ENCODE measurements around the gene DES. TPM values are rescaled to one million over a fixed set of nuclear protein-coding genes. Genes with fewer than 3 reads are reported as not detected.

The DES gene
- total and polyA plus RNA-seq, 4 donors: 23.9 to 108 (median 57.9) TPM

- peaks cover 0 to 3% (median 0%) of the 10 kb centered on the region in 3 donors for H3K27me3 ChIP-seq (ENCODE audit: control insufficient read depth in 3 of 3, insufficient read depth in 3 of 3, low read length in 2 of 3)
- no peak overlapping the region for H3K27ac ChIP-seq (ENCODE audit: low read depth in 1 of 2, low read length in 1 of 2)
- TF ChIP-seq, protein P1, sequence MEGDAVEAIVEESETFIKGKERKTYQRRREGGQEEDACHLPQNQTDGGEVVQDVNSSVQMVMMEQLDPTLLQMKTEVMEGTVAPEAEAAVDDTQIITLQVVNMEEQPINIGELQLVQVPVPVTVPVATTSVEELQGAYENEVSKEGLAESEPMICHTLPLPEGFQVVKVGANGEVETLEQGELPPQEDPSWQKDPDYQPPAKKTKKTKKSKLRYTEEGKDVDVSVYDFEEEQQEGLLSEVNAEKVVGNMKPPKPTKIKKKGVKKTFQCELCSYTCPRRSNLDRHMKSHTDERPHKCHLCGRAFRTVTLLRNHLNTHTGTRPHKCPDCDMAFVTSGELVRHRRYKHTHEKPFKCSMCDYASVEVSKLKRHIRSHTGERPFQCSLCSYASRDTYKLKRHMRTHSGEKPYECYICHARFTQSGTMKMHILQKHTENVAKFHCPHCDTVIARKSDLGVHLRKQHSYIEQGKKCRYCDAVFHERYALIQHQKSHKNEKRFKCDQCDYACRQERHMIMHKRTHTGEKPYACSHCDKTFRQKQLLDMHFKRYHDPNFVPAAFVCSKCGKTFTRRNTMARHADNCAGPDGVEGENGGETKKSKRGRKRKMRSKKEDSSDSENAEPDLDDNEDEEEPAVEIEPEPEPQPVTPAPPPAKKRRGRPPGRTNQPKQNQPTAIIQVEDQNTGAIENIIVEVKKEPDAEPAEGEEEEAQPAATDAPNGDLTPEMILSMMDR (IDR thresholded peaks at IDR 0.05; ENCODE audit: control extremely low read depth, extremely low read depth): no peak
- ATAC-seq (ENCODE audit: insufficient read depth, low FRiP score) (no peak), DNase-seq (no peak)
- peaks cover 0 to 7% (median 0%) of the 10 kb centered on the region in 4 donors for H3K36me3 ChIP-seq (ENCODE audit: control insufficient read depth in 4 of 4, insufficient read depth in 4 of 4, low read length in 4 of 4)
- H3K4me3 ChIP-seq: no peak overlapping the region
- WGBS, 2 donors: 85 to 93% methylated on average over 18 of the region's 18 CpGs
- H3K9ac ChIP-seq (ENCODE audit: insufficient read depth in 1 of 2, low read length in 2 of 2): no peak overlapping the region
- peaks cover 0 to 5% (median 0%) of the 10 kb centered on the region in 4 donors for H3K9me3 ChIP-seq (ENCODE audit: control insufficient read depth in 4 of 4, insufficient read depth in 3 of 4, low read length in 3 of 4)
- peaks cover 0 to 15% (median 3%) of the 10 kb centered on the region in 5 donors for H3K4me1 ChIP-seq (ENCODE audit: control insufficient read depth in 5 of 5, insufficient read depth in 5 of 5, low read length in 5 of 5)
Observed at GRCh38 chr2:219473511-219473910, 55.3 kb downstream of the DES start.

DNA sequence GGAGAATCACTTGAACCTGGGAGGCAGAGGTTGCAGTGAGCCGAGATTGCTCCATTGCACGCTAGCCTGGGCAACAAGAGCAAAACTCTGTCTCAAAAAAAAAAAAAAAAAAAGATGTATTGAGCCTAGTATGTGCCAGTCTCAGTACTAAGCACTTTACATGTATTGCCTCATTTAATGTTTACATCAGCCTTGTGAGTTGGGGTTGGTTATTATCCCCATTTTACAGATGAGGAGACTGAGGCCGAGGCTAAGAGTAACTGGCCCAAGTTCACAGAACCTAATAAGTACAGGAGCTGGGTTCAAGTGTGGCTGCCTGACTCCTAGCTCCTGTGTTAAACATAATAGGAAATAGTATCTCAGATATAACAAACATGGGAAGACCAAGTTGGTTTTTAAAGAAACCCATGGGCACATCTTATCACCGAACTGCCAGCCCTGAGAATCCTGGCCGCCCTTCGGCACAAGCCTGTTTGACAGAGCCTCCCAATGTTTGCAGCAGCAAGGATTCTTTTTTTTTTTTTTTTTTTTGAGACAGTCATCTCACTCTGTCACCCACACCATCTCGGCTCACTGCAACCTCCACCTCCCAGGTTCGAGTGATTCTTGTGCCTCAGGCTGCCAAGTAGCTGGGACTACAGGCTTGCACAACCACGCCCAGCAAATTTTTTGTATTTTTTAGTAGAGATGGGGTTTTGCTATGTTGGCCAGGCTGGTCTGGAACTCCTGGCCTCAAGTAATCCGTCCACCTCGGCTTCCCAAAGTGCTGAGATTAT is 56.3 kb downstream of the DES start:
- TF ChIP-seq, protein P1 (IDR thresholded peaks at IDR 0.05; ENCODE audit: control extremely low read depth, extremely low read depth): no peak
- H3K4me1 ChIP-seq (ENCODE audit: control insufficient read depth in 5 of 5, insufficient read depth in 5 of 5, low read length in 5 of 5): peaks cover 0 to 15% (median 3%) of the 10 kb centered on the region in 5 donors
- H3K9ac ChIP-seq (ENCODE audit: insufficient read depth in 1 of 2, low read length in 2 of 2): no peak overlapping the region
- no peak overlapping the region for H3K4me3 ChIP-seq
- WGBS, 2 donors: 70 to 92% methylated on average over 11 of the region's 11 CpGs
- no peak overlapping the region for H3K27ac ChIP-seq (ENCODE audit: low read depth in 1 of 2, low read length in 1 of 2)
- no peak for ATAC-seq (ENCODE audit: insufficient read depth, low FRiP score)
- peaks cover 0 to 4% (median 0%) of the 10 kb centered on the region in 3 donors for H3K27me3 ChIP-seq (ENCODE audit: control insufficient read depth in 3 of 3, insufficient read depth in 3 of 3, low read length in 2 of 3)
- H3K36me3 ChIP-seq (ENCODE audit: control insufficient read depth in 4 of 4, insufficient read depth in 4 of 4, low read length in 4 of 4): peaks cover 0 to 7% (median 0%) of the 10 kb centered on the region in 4 donors
- H3K9me3 ChIP-seq (ENCODE audit: control insufficient read depth in 4 of 4, insufficient read depth in 3 of 4, low read length in 3 of 4): peaks cover 0 to 5% (median 0%) of the 10 kb centered on the region in 4 donors
- no peak for DNase-seq

DNA sequence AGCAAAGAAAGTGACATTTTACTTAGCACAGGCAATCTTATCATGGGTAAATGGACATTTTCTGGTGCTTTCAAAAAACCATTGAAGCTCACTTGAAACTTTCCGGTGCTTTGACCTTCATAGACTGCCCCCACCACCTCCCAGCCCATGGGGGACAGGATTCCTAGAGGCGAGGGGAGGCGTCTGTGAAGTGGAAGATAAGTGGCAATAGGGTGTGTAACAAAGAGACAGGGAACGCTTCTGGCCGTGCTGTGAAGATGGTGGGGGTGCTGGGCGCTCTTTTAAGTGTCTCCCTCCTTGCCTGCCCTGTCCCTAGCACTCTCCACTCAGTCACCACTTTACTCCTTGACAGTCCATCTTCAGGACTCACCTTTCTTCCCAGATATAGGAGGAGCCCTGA is 57.1 kb downstream of the DES start:
- TF ChIP-seq, protein P1 (IDR thresholded peaks at IDR 0.05; ENCODE audit: control extremely low read depth, extremely low read depth): no peak
- Histone ChIP-seq H3K36me3 (ENCODE audit: control insufficient read depth in 4 of 4, insufficient read depth in 4 of 4, low read length in 4 of 4) (peaks cover 0 to 7% (median 0%) of the 10 kb centered on the region in 4 donors), H3K9ac (ENCODE audit: insufficient read depth in 1 of 2, low read length in 2 of 2) (no peak overlapping the region), H3K27ac (ENCODE audit: low read depth in 1 of 2, low read length in 1 of 2) (no peak overlapping the region), H3K4me3 (no peak overlapping the region), H3K4me1 (ENCODE audit: control insufficient read depth in 5 of 5, insufficient read depth in 5 of 5, low read length in 5 of 5) (peaks cover 0 to 15% (median 2%) of the 10 kb centered on the region in 5 donors), H3K9me3 (ENCODE audit: control insufficient read depth in 4 of 4, insufficient read depth in 3 of 4, low read length in 3 of 4) (peaks cover 0 to 5% (median 0%) of the 10 kb centered on the region in 4 donors), H3K27me3 (ENCODE audit: control insufficient read depth in 3 of 3, insufficient read depth in 3 of 3, low read length in 2 of 3) (peaks cover 0 to 4% (median 0%) of the 10 kb centered on the region in 3 donors)
- 54 to 69% methylated on average over 6 of the region's 6 CpGs for WGBS, 2 donors
- ATAC-seq (ENCODE audit: insufficient read depth, low FRiP score): no peak
- DNase-seq: no peak

Measured in lung (tissue), 12 donors.